OCI-LY3 (cell line): ENCODE measurements around the gene PPP1R3C.

Source experiments
- H2AFZ ChIP-seq: fragments of 200-600, 300-600 bp; shearing (Covaris generic); 2 replicates; pipeline ENCODE4 v1.6.0; 2014; ENCODE audit warnings: antibody characterized with exemption, low read depth, low read length
- H3K27ac ChIP-seq: fragments of 200-600, 300-600 bp; sonication (generic); 2 replicates; pipeline ENCODE4 v1.5.1; 2014; ENCODE audit warnings: mild to moderate bottlenecking, low read length, moderate library complexity, mixed read lengths
- H3K27me3 ChIP-seq: fragments of 200-600, 300-600 bp; sonication (generic); 2 replicates; pipeline ENCODE4 v1.6.1; 2014; ENCODE audit warnings: low read depth, low read length, mixed read lengths
- H3K36me3 ChIP-seq: fragments of 200-600, 300-600 bp; sonication (generic); replicated peaks from 2 replicates; pipeline ENCODE3; 2014; ENCODE audit warnings: low read depth, low read length, mixed read lengths
- H3K4me1 ChIP-seq: fragments of 300-600, 200-600 bp; sonication (generic); 2 replicates; pipeline ENCODE4 v1.6.1; 2014; ENCODE audit warnings: low read length, mixed read lengths
- H3K4me2 ChIP-seq: fragments of 200-600, 300-600 bp; sonication (generic); 2 replicates; pipeline ENCODE4 v1.6.1; 2014; ENCODE audit warnings: low read length, mixed read lengths
- H3K4me3 ChIP-seq: fragments of 300-600, 200-600 bp; sonication (generic); 2 replicates; pipeline ENCODE4 v1.5.1; 2014; ENCODE audit warnings: antibody characterized with exemption, mild to moderate bottlenecking, low read length, moderate library complexity
- H3K79me2 ChIP-seq: fragments of 300-600, 200-600 bp; shearing (Covaris generic); 2 replicates; pipeline ENCODE4 v1.6.1; 2014; ENCODE audit warnings: mild to moderate bottlenecking, low read length, mixed read lengths
- H3K9ac ChIP-seq: fragments of 300-600, 200-600 bp; shearing (Covaris generic); 2 replicates; pipeline ENCODE4 v1.6.0; 2014; ENCODE audit warnings: mild to moderate bottlenecking, low read length, moderate library complexity
- H3K9me3 ChIP-seq: fragments of 200-600, 300-600 bp; shearing (Covaris generic); 2 replicates; pipeline ENCODE4 v1.6.1; 2014; ENCODE audit warnings: low read length, mixed read lengths; ENCODE audit not compliant: insufficient read depth
- H4K20me1 ChIP-seq: fragments of 200-600, 300-600 bp; sonication (generic); 2 replicates; pipeline ENCODE4 v1.6.1; 2016; ENCODE audit warnings: low read length, mixed read lengths; ENCODE audit not compliant: insufficient read depth
- EZH2phosphoT487 ChIP-seq: fragments of 200-600 bp; shearing (Covaris generic); IDR thresholded peaks from 2 replicates; pipeline ENCODE4 v1.6.1; 2018; ENCODE audit warnings: antibody characterized with exemption, mixed run types, low read depth
- TF ChIP-seq, protein P1 (sequence below): fragments of 200-600, 300-600 bp; sonication (generic); IDR thresholded peaks from 2 replicates; pipeline ENCODE4 v1.5.1; 2014; ENCODE audit warnings: antibody characterized with exemption, low read length, low read depth

PPP1R3C gene

DNA sequence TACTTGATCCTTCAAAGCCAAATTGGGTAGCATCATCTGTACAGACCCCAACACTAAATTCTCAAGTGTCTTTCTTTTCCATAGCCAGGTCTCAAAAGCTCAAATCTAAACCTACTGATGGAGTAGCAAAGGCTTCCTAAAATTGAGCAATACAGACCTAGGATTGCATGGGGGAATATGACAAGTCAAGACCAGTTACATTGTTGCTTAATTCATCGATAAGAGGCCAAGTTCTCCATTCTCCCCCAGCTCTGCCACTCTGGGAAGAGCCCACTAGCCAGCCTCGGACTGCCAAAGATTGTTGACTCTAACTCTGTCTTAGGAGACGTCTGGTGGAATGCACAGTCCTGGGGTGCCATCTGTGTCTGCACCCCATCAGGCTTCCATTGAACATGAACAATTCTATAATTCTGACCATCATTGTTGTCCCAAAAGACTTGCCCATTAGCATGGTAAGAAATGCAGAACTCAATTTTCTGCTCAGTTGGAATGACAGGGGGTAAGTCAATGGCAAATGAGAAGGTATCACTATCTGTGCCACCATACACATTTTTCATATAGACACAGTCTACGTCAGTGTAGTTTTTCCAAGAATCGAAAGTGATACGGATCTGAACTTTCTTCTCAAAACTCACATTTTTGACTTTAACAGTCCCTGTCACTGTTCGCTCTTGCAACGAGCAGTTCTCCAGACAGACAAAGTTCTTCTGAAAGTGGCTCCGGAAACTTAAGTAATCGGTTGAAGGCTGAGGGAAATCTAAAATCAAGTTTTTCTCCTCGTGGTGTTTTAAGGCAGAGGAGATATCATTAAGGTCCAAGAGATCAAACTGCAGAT is 2.9 kb downstream of the PPP1R3C start:
- Histone ChIP-seq H3K9me3 (no peaks in the 10 kb centered on the region), H3K4me2 (no peak overlapping the region), H2AFZ (no peak overlapping the region), H3K4me1 (peaks cover 3% of the 10 kb centered on the region), H4K20me1 (no peaks in the 10 kb centered on the region), H3K27me3 (no peaks in the 10 kb centered on the region), H3K4me3 (no peak overlapping the region), H3K27ac (no peak overlapping the region), H3K36me3 (no peaks in the 10 kb centered on the region), H3K9ac (no peak overlapping the region), H3K79me2 (no peaks in the 10 kb centered on the region)
- TF ChIP-seq EZH2phosphoT487, result no peak
- TF ChIP-seq, protein P1, sequence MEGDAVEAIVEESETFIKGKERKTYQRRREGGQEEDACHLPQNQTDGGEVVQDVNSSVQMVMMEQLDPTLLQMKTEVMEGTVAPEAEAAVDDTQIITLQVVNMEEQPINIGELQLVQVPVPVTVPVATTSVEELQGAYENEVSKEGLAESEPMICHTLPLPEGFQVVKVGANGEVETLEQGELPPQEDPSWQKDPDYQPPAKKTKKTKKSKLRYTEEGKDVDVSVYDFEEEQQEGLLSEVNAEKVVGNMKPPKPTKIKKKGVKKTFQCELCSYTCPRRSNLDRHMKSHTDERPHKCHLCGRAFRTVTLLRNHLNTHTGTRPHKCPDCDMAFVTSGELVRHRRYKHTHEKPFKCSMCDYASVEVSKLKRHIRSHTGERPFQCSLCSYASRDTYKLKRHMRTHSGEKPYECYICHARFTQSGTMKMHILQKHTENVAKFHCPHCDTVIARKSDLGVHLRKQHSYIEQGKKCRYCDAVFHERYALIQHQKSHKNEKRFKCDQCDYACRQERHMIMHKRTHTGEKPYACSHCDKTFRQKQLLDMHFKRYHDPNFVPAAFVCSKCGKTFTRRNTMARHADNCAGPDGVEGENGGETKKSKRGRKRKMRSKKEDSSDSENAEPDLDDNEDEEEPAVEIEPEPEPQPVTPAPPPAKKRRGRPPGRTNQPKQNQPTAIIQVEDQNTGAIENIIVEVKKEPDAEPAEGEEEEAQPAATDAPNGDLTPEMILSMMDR, result no peak

DNA sequence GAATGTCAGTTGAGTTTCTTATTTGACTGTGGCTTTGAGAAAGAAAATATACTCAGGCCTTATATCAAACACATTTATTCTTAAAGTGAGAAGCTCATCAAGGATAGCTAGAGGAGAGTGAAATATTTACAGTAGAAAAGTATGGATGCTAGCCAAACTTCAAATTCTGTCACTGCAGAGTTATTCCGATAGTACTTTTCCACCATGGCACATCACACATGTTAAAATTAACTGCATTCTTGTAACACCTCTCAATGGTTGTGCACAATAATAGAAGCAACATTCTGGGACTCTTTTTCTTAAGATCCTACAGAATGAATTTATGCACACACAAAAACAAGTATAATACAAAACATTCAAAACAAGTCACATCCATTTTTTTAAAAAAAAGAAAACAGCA is 4.5 kb downstream of the PPP1R3C start:
- H3K27ac ChIP-seq, result no peak overlapping the region
- no peak overlapping the region for H3K4me3 ChIP-seq
- H3K4me1 ChIP-seq, result no peaks in the 10 kb centered on the region
- no peaks in the 10 kb centered on the region for H3K27me3 ChIP-seq
- no peaks in the 10 kb centered on the region for H3K36me3 ChIP-seq
- TF ChIP-seq EZH2phosphoT487, result no peak
- no peaks in the 10 kb centered on the region for H3K79me2 ChIP-seq
- no peak overlapping the region for H2AFZ ChIP-seq
- no peaks in the 10 kb centered on the region for H4K20me1 ChIP-seq
- no peak overlapping the region for H3K4me2 ChIP-seq
- H3K9me3 ChIP-seq, result no peaks in the 10 kb centered on the region
- H3K9ac ChIP-seq, result no peak overlapping the region

DNA sequence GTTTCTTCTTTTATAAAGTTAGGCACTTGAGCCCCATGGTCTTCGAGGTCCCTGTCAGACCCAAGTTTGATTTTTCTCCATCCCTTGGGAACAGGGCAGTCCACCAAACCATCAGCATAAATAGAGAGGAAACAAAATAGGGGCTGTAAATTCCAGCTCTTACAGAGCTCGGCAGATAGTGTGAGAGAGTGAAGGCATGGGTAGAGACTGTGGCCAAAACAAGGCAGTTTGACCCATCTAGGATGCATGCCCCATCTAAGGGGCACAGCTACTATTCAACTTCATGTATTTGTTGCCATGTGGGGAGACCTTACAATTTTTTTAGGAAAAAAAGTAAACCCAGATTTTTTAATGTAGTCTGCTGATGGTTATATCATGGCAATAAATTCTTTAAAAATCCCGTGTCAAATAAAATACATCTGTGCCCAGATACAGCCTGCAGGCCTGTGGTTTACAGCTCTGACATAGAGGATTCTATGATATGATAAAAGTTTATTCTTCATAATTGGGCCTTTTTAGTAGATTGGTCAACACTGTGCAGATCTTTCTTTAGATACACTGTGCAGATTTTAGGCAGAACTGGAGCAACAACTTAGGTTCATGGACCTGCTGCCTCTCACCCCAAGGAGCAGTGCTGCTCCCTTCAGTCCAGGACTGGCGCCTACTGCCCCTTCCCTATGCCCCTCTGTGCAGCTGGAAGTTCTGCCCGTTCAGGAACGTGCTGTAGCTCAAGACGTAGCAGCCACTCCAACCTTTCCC is 5.3 kb downstream of the PPP1R3C start:
- no peak overlapping the region for H3K27ac ChIP-seq
- no peak overlapping the region for H3K4me2 ChIP-seq
- H3K4me1 ChIP-seq, result no peaks in the 10 kb centered on the region
- no peaks in the 10 kb centered on the region for H3K27me3 ChIP-seq
- TF ChIP-seq EZH2phosphoT487, result no peak
- TF ChIP-seq, protein P1, result no peak
- H4K20me1 ChIP-seq, result no peaks in the 10 kb centered on the region
- no peaks in the 10 kb centered on the region for H3K9me3 ChIP-seq
- no peak overlapping the region for H2AFZ ChIP-seq
- no peaks in the 10 kb centered on the region for H3K36me3 ChIP-seq
- no peak overlapping the region for H3K9ac ChIP-seq
- no peak overlapping the region for H3K4me3 ChIP-seq
- H3K79me2 ChIP-seq, result no peaks in the 10 kb centered on the region

DNA sequence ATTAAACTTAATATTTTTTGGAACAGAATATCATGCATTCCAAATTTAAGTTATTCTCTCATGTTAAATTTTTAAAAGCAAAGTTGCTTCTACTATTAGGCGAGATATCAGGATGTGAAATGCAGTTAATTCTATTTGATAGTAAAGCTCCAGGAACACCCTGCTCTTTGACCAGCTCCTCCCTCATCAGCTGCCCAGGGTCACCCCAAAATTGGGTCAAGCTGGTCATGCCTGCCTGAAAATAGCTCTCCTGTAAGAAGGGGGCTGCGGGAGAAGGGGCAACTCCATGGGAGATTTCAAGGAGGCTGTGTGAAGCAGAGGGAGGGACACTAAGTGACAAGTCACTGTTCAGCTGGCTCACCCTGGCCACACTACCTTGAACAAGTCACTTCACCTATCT is 5.9 kb downstream of the PPP1R3C start:
- Histone ChIP-seq H3K9ac (no peak overlapping the region), H3K36me3 (no peaks in the 10 kb centered on the region), H2AFZ (no peak overlapping the region), H4K20me1 (no peaks in the 10 kb centered on the region), H3K4me1 (no peaks in the 10 kb centered on the region), H3K27ac (no peak overlapping the region), H3K79me2 (no peaks in the 10 kb centered on the region), H3K4me3 (no peak overlapping the region), H3K27me3 (no peaks in the 10 kb centered on the region), H3K4me2 (no peak overlapping the region), H3K9me3 (no peaks in the 10 kb centered on the region)
- no peak for TF ChIP-seq EZH2phosphoT487
- TF ChIP-seq, protein P1, result no peak
